CD14-positive monocyte (primary cell): ENCODE results near the gene LRP6. TPM values are rescaled to one million over a fixed set of nuclear protein-coding genes. Genes with fewer than 3 reads are reported as not detected.

Source experiments
- DNase-seq, 3 donors: peaks; one replicate each; pipeline ENCODE4 v3.0.0-alpha.2; 2011 to 2022
- H2AFZ ChIP-seq: 2 replicates; pipeline ENCODE4 v1.6.0; 2012; ENCODE audit warnings: mild to moderate bottlenecking, low read depth, low read length, inconsistent platforms; ENCODE audit not compliant: insufficient read depth, poor library complexity, severe bottlenecking
- H3K27ac ChIP-seq, 2 donors: 1 replicate in 1 of 2; 2 replicates in 1 of 2; pipeline ENCODE4 v1.5.1; 2012 to 2013; ENCODE audit warnings: low read length in 2 of 2, control low read depth in 1 of 2, inconsistent platforms in 1 of 2, low read depth in 1 of 2, mild to moderate bottlenecking in 1 of 2
- H3K27me3 ChIP-seq, 2 donors: one replicate each; pipeline versions ENCODE4 v1.6.0 to v1.6.1; 2011 to 2013; ENCODE audit warnings: low read length in 2 of 2; ENCODE audit not compliant: control insufficient read depth in 2 of 2, insufficient read depth in 2 of 2
- H3K36me3 ChIP-seq, 2 donors: replicated peaks in 1 of 2; 1 replicate in 1 of 2; 2 replicates in 1 of 2; pipeline versions ENCODE4 v1.5.1 to v1.6.1; 2012 to 2013; ENCODE audit warnings: low read length in 2 of 2, control low read depth in 1 of 2, inconsistent platforms in 1 of 2, mild to moderate bottlenecking in 1 of 2; ENCODE audit not compliant: insufficient read depth in 2 of 2, control insufficient read depth in 1 of 2
- H3K4me1 ChIP-seq, 2 donors: 1 replicate in 1 of 2; 2 replicates in 1 of 2; pipeline versions ENCODE4 v1.5.1 to v1.6.1; 2012 to 2013; ENCODE audit warnings: low read length in 2 of 2, control low read depth in 1 of 2, inconsistent platforms in 1 of 2, mild to moderate bottlenecking in 1 of 2, moderate library complexity in 1 of 2; ENCODE audit not compliant: insufficient read depth in 2 of 2, control insufficient read depth in 1 of 2
- H3K4me2 ChIP-seq: replicated peaks from 2 replicates; pipeline ENCODE3; 2012; ENCODE audit warnings: low read length, moderate library complexity, mild to moderate bottlenecking; ENCODE audit not compliant: poor library complexity, severe bottlenecking; ENCODE audit errors: extremely low read depth
- H3K4me3 ChIP-seq, 3 experiments: fragments of 200-600 bp in 1 of 3; sonication (generic) in 1 of 3; replicated peaks in 1 of 3; 1 replicate in 2 of 3; 2 replicates in 1 of 3; pipeline ENCODE4 v1.5.1; 2011 to 2013; ENCODE audit warnings: low read length in 3 of 3, mild to moderate bottlenecking in 3 of 3, control low read depth in 2 of 3, low read depth in 2 of 3, inconsistent platforms in 1 of 3, moderate library complexity in 1 of 3
- H3K79me2 ChIP-seq: 2 replicates; pipeline ENCODE4 v1.6.0; 2012; ENCODE audit warnings: mild to moderate bottlenecking, control low read depth, inconsistent platforms, low read length, moderate library complexity; ENCODE audit not compliant: insufficient read depth
- H3K9ac ChIP-seq: 2 replicates; pipeline ENCODE4 v1.6.0; 2017; ENCODE audit warnings: low read length, mild to moderate bottlenecking; ENCODE audit not compliant: insufficient read depth, poor library complexity, severe bottlenecking
- H3K9me3 ChIP-seq, 2 donors: replicated peaks in 1 of 2; 1 replicate in 1 of 2; 2 replicates in 1 of 2; pipeline versions ENCODE4 v1.5.1 to v1.6.1; 2012 to 2013; ENCODE audit warnings: low read length in 2 of 2, control low read depth in 1 of 2; ENCODE audit not compliant: control insufficient read depth in 1 of 2, insufficient read depth in 1 of 2
- H4K20me1 ChIP-seq: 2 replicates; pipeline ENCODE4 v1.6.0; 2012; ENCODE audit warnings: mild to moderate bottlenecking, low read length, control low read depth, moderate library complexity; ENCODE audit not compliant: insufficient read depth
- H3K27ac Mint-ChIP-seq, 7 donors: one replicate each; pipeline ENCODE4 v1.8.0; 2020; ENCODE audit warnings: mild to moderate bottlenecking in 7 of 7, mixed read lengths in 7 of 7, moderate library complexity in 6 of 7, inconsistent platforms in 2 of 7
- H3K27me3 Mint-ChIP-seq, 3 donors: one replicate each; pipeline ENCODE4 v1.8.0; 2021 to 2022; ENCODE audit warnings: low read depth in 3 of 3, mild to moderate bottlenecking in 3 of 3, mixed read lengths in 3 of 3, moderate library complexity in 3 of 3, inconsistent platforms in 1 of 3
- H3K36me3 Mint-ChIP-seq, 2 donors: one replicate each; pipeline ENCODE4 v1.8.0; 2020; ENCODE audit warnings: mixed read lengths in 2 of 2, inconsistent platforms in 1 of 2, mild to moderate bottlenecking in 1 of 2
- H3K4me1 Mint-ChIP-seq: one replicate; pipeline ENCODE4 v1.8.0; 2020; ENCODE audit warnings: mild to moderate bottlenecking, mixed read lengths
- H3K4me3 Mint-ChIP-seq, 2 donors: one replicate each; pipeline ENCODE4 v1.8.0; 2020; ENCODE audit warnings: mild to moderate bottlenecking in 2 of 2, mixed read lengths in 2 of 2, moderate library complexity in 1 of 2
- H3K9me3 Mint-ChIP-seq, 7 donors: one replicate each; pipeline ENCODE4 v1.8.0; 2020 to 2022; ENCODE audit warnings: mixed read lengths in 7 of 7, mild to moderate bottlenecking in 6 of 7, moderate library complexity in 6 of 7, inconsistent platforms in 2 of 7
- WGBS: methylation state at CpG from one replicate; pipeline ENCODE4 v1.1.5; 2013; ENCODE audit warnings: missing lambda C conversion rate; ENCODE audit not compliant: insufficient coverage; 5-methylcytosine and 5-hydroxymethylcytosine counted together
- intact Hi-C, 2 donors: fragments of 100-400 bp; cut with micrococcal nuclease; formaldehyde crosslinking; loops; one replicate each; pipeline versions ENCODE4 v1.15.0 to v1.15.1; 2023
- polyA plus RNA-seq, 3 donors: library from polyadenylated mRNA; depleted of rRNA in 1 of 3; unstranded in 2 of 3; stranded (reverse) in 1 of 3; fragments of 300-500 nt in 2 of 3; fragments of >200 nt in 1 of 3; fragmentation: Illumina TruSeq in 2 of 3; gene quantifications; 1 replicate in 2 of 3; 2 replicates in 1 of 3; pipeline ENCODE4 v1.2.3, GENCODE V29; 2012 to 2021
- TF ChIP-seq, protein P1 (sequence below): fragments of 200-600 bp; IDR thresholded peaks from one replicate; pipeline ENCODE4 v1.8.0; 2022; ENCODE audit warnings: antibody characterized with exemption, mild to moderate bottlenecking

LRP6 gene
- polyA plus RNA-seq, 3 donors = 0.08 TPM; not detected in 2

DNA sequence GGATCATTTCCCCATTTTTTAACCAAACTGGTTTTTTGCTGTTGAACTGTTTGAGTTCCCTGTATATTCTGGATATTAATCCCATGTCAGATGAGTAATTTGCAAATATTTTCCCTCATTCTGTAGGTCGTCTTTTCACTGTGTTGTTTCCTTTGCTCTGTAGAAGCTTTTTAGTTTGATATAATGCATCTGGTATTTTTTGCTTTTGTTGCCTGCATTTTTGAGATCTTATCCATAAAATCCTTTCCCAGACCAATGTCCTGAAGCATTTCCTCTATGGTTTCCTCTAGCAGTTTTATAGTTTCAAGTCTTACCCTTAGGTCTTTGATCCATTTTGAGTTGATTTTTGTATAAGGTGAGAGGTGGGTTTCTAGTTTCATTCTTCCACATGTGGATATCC, 71.3 kb downstream of the LRP6 start:
- Histone ChIP-seq H2AFZ (no peak overlapping the region), H3K79me2 (no peaks in the 10 kb centered on the region), H3K4me2 (no peak overlapping the region), H3K36me3 (no peaks in the 10 kb centered on the region), H3K27ac (no peak overlapping the region), H3K9me3 (peaks cover 0 to 12% of the 10 kb centered on the region in 2 donors), H4K20me1 (no peaks in the 10 kb centered on the region), H3K27me3 (no peaks in the 10 kb centered on the region), H3K4me1 (no peaks in the 10 kb centered on the region), H3K4me3 (no peak overlapping the region), H3K9ac (no peak overlapping the region)
- no CpG with 5 or more reads among the region's 1 CpG for WGBS
- Mint-ChIP-seq H3K9me3 (peaks cover 3 to 19% (median 10%) of the 10 kb centered on the region in 7 donors), H3K4me1 (no peaks in the 10 kb centered on the region), H3K27me3 (peaks cover 0 to 2% (median 0%) of the 10 kb centered on the region in 3 donors), H3K4me3 (no peak overlapping the region), H3K27ac (no peak overlapping the region), H3K36me3 (no peaks in the 10 kb centered on the region)
- no peak for DNase-seq
- intact Hi-C loops = no loop called here
- TF ChIP-seq, protein P1, sequence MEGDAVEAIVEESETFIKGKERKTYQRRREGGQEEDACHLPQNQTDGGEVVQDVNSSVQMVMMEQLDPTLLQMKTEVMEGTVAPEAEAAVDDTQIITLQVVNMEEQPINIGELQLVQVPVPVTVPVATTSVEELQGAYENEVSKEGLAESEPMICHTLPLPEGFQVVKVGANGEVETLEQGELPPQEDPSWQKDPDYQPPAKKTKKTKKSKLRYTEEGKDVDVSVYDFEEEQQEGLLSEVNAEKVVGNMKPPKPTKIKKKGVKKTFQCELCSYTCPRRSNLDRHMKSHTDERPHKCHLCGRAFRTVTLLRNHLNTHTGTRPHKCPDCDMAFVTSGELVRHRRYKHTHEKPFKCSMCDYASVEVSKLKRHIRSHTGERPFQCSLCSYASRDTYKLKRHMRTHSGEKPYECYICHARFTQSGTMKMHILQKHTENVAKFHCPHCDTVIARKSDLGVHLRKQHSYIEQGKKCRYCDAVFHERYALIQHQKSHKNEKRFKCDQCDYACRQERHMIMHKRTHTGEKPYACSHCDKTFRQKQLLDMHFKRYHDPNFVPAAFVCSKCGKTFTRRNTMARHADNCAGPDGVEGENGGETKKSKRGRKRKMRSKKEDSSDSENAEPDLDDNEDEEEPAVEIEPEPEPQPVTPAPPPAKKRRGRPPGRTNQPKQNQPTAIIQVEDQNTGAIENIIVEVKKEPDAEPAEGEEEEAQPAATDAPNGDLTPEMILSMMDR = no peak

DNA sequence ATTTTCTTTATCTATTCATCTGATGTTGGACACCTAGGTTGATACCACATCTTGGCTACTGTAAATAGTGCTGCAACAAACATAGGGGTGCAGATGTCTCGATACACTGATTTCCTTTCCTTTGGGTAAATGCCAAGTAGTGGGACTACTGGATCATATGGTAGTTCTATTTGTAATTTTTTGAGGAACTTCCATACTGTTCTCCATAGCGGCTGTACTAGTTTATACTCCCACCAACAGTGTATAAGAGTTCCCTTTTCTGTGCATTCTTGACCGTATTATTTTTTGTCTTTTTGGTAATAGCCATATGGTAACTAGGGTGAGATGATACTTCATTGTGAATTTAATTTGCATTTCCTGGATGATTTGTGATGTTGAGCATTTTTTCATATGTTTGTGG, 71.8 kb downstream of the LRP6 start:
- Histone ChIP-seq H3K9ac (no peak overlapping the region), H2AFZ (no peak overlapping the region), H3K9me3 (peaks cover 0 to 12% of the 10 kb centered on the region in 2 donors), H3K4me2 (no peak overlapping the region), H3K4me3 (no peak overlapping the region), H4K20me1 (no peaks in the 10 kb centered on the region), H3K36me3 (no peaks in the 10 kb centered on the region), H3K27me3 (no peaks in the 10 kb centered on the region), H3K4me1 (no peaks in the 10 kb centered on the region), H3K79me2 (no peaks in the 10 kb centered on the region), H3K27ac (no peak overlapping the region)
- Mint-ChIP-seq H3K4me1 (no peaks in the 10 kb centered on the region), H3K4me3 (no peak overlapping the region), H3K36me3 (no peaks in the 10 kb centered on the region), H3K27ac (no peak overlapping the region), H3K9me3 (peaks cover 3 to 19% (median 7%) of the 10 kb centered on the region in 7 donors), H3K27me3 (peaks cover 0 to 3% (median 2%) of the 10 kb centered on the region in 3 donors)
- intact Hi-C loops = no loop called here
- TF ChIP-seq, protein P1 = no peak
- no CpG with 5 or more reads among the region's 3 CpGs for WGBS
- DNase-seq = no peak
